H9 (cell line): Measurements from ENCODE around the gene SLC17A9. TPM values are rescaled to one million over a fixed set of nuclear protein-coding genes. Genes with fewer than 3 reads are reported as not detected.

ENCODE experiments used
- DNase-seq: peaks from one replicate; pipeline ENCODE4 v3.0.0-alpha.2; 2017
- H2AFZ ChIP-seq: one replicate; pipeline ENCODE4 v1.6.1; 2013; ENCODE audit warnings: mild to moderate bottlenecking, low read length, control low read depth, moderate library complexity
- H2AK5ac ChIP-seq: 2 replicates; pipeline ENCODE4 v1.6.1; 2013; ENCODE audit warnings: low read length, control low read depth, mixed read lengths; ENCODE audit not compliant: insufficient read length
- H2BK120ac ChIP-seq: one replicate; pipeline ENCODE4 v1.6.1; 2013; ENCODE audit warnings: low read depth, mild to moderate bottlenecking, low read length, control low read depth, inconsistent platforms; ENCODE audit not compliant: poor library complexity, severe bottlenecking
- H2BK12ac ChIP-seq: 2 replicates; pipeline ENCODE4 v1.6.1; 2013; ENCODE audit warnings: low read length, control low read depth, mixed read lengths, low read depth; ENCODE audit not compliant: insufficient read length
- H2BK15ac ChIP-seq: 2 replicates; pipeline ENCODE4 v1.6.1; 2013; ENCODE audit warnings: low read depth, low read length, control low read depth
- H2BK20ac ChIP-seq: one replicate; pipeline ENCODE4 v1.6.1; 2013; ENCODE audit warnings: low read depth, mild to moderate bottlenecking, low read length, control low read depth, inconsistent platforms; ENCODE audit not compliant: poor library complexity, severe bottlenecking
- H2BK5ac ChIP-seq: 2 replicates; pipeline ENCODE4 v1.6.1; 2013; ENCODE audit warnings: low read length, control low read depth, mixed read lengths; ENCODE audit not compliant: insufficient read length
- H3K14ac ChIP-seq: 2 replicates; pipeline ENCODE4 v1.6.1; 2013; ENCODE audit warnings: low read length, control low read depth; ENCODE audit not compliant: insufficient read depth
- H3K18ac ChIP-seq: 2 replicates; pipeline ENCODE4 v1.6.1; 2013; ENCODE audit warnings: low read depth, mild to moderate bottlenecking, mixed read lengths, low read length, control low read depth; ENCODE audit not compliant: insufficient read length
- H3K23ac ChIP-seq: 2 replicates; pipeline ENCODE4 v1.6.1; 2013; ENCODE audit warnings: low read length, control low read depth, mixed read lengths, low read depth; ENCODE audit not compliant: insufficient read length
- H3K23me2 ChIP-seq: 2 replicates; pipeline ENCODE4 v1.6.1; 2013; ENCODE audit warnings: low read depth, mild to moderate bottlenecking, mixed read lengths, low read length, control low read depth; ENCODE audit not compliant: insufficient read length, poor library complexity, severe bottlenecking
- H3K27ac ChIP-seq: 2 replicates; pipeline ENCODE4 v1.5.1; 2013; ENCODE audit warnings: low read length, control low read depth, mixed read lengths, low read depth; ENCODE audit not compliant: insufficient read length
- H3K27me3 ChIP-seq: 2 replicates; pipeline ENCODE4 v1.6.1; 2013; ENCODE audit warnings: low read length, control low read depth, inconsistent platforms; ENCODE audit not compliant: insufficient read depth
- H3K4ac ChIP-seq: 2 replicates; pipeline ENCODE4 v1.6.1; 2013; ENCODE audit warnings: low read depth, mild to moderate bottlenecking, control low read depth, inconsistent platforms, low read length, moderate library complexity
- H3K4me1 ChIP-seq: 2 replicates; pipeline ENCODE4 v1.6.1; 2013; ENCODE audit warnings: low read length, control low read depth, inconsistent platforms; ENCODE audit not compliant: insufficient read depth
- H3K4me2 ChIP-seq: 2 replicates; pipeline ENCODE4 v1.6.1; 2013; ENCODE audit warnings: low read length, control low read depth, mixed read lengths; ENCODE audit not compliant: insufficient read length, insufficient read depth
- H3K56ac ChIP-seq: 2 replicates; pipeline ENCODE4 v1.6.1; 2013; ENCODE audit warnings: low read depth, mild to moderate bottlenecking, mixed read lengths, low read length, control low read depth; ENCODE audit not compliant: insufficient read length
- H3K79me1 ChIP-seq: 2 replicates; pipeline ENCODE4 v1.6.1; 2013; ENCODE audit warnings: low read depth, mild to moderate bottlenecking, moderate library complexity, low read length, control low read depth, inconsistent platforms; ENCODE audit not compliant: insufficient read depth, poor library complexity, severe bottlenecking
- H3K79me2 ChIP-seq: 2 replicates; pipeline ENCODE4 v1.6.1; 2013; ENCODE audit warnings: low read length, control low read depth, inconsistent platforms; ENCODE audit not compliant: insufficient read depth
- H3K9ac ChIP-seq: 2 replicates; pipeline ENCODE4 v1.6.1; 2013; ENCODE audit warnings: low read length, control low read depth, mixed read lengths; ENCODE audit not compliant: insufficient read length; ENCODE audit errors: extremely low read depth
- H3K9me3 ChIP-seq: one replicate; pipeline ENCODE4 v1.6.1; 2013; ENCODE audit warnings: low read depth, low read length, inconsistent platforms; ENCODE audit not compliant: control insufficient read depth
- H3T11ph ChIP-seq: one replicate; pipeline ENCODE4 v1.6.1; 2013; ENCODE audit warnings: mild to moderate bottlenecking, low read length, control low read depth, inconsistent platforms
- H4K20me1 ChIP-seq: one replicate; pipeline ENCODE4 v1.6.1; 2013; ENCODE audit not compliant: control insufficient read depth, insufficient read length, insufficient read depth
- H4K5ac ChIP-seq: 2 replicates; pipeline ENCODE4 v1.6.1; 2013; ENCODE audit warnings: low read depth, mild to moderate bottlenecking, mixed read lengths, low read length, control low read depth; ENCODE audit not compliant: insufficient read length
- H4K8ac ChIP-seq: replicated peaks from 2 replicates; pipeline ENCODE4 v1.6.1; 2013; ENCODE audit warnings: low read length, control low read depth, mixed read lengths, low read depth; ENCODE audit not compliant: insufficient read length
- H4K91ac ChIP-seq: 2 replicates; pipeline ENCODE4 v1.6.1; 2013; ENCODE audit warnings: low read depth, mild to moderate bottlenecking, moderate library complexity, mixed read lengths, low read length, control low read depth; ENCODE audit not compliant: insufficient read length
- H3K27ac Mint-ChIP-seq, 3 experiments: 2 replicates in 2 of 3; 3 replicates in 1 of 3; pipeline ENCODE4 v1.8.0; 2020 to 2021; ENCODE audit warnings: mixed read lengths in 3 of 3, mild to moderate bottlenecking in 1 of 3, moderate library complexity in 1 of 3
- H3K27me3 Mint-ChIP-seq: 2 replicates; pipeline ENCODE4 v1.8.0; 2021; ENCODE audit warnings: low read depth, mild to moderate bottlenecking, moderate library complexity, mixed read lengths
- H3K36me3 Mint-ChIP-seq, 3 experiments: 2 replicates in 2 of 3; 3 replicates in 1 of 3; pipeline ENCODE4 v1.8.0; 2020 to 2021; ENCODE audit warnings: low read depth in 3 of 3, mixed read lengths in 3 of 3; ENCODE audit not compliant: insufficient read depth in 1 of 3
- H3K4me1 Mint-ChIP-seq, 2 experiments: 2 replicates each; pipeline ENCODE4 v1.8.0; 2020; ENCODE audit warnings: mixed read lengths in 2 of 2
- H3K4me3 Mint-ChIP-seq, 2 experiments: 2 replicates in 1 of 2; 3 replicates in 1 of 2; pipeline ENCODE4 v1.8.0; 2020 to 2021; ENCODE audit warnings: mild to moderate bottlenecking in 2 of 2, mixed read lengths in 2 of 2, moderate library complexity in 1 of 2
- H3K9me3 Mint-ChIP-seq, 2 experiments: 2 replicates in 1 of 2; 3 replicates in 1 of 2; pipeline ENCODE4 v1.8.0; 2020; ENCODE audit warnings: mild to moderate bottlenecking in 2 of 2, mixed read lengths in 2 of 2, moderate library complexity in 1 of 2
- WGBS: extraction: QIAGEN DNeasy Blood & Tissue Kit; methylation state at CpG from one replicate; pipeline ENCODE4 v1.1.7; 2013; ENCODE audit warnings: missing lambda C conversion rate, low lambda C conversion rate, mixed read lengths; ENCODE audit not compliant: insufficient read length; ENCODE audit errors: extremely low coverage; 5-methylcytosine and 5-hydroxymethylcytosine counted together
- total RNA-seq: library from RNA; stranded (reverse); gene quantifications from 2 replicates; pipeline ENCODE4 v1.2.1, GENCODE V29; 2021
- TF ChIP-seq, protein P1 (sequence below): fragments of 200-600 bp; sonication (generic); conservative IDR thresholded peaks from 3 replicates; pipeline ENCODE4 v1.8.0; 2021; ENCODE audit warnings: antibody characterized with exemption, mild to moderate bottlenecking

Gene SLC17A9
- total RNA-seq, 1 experiment from 2014 or later, result 20.9 TPM

DNA sequence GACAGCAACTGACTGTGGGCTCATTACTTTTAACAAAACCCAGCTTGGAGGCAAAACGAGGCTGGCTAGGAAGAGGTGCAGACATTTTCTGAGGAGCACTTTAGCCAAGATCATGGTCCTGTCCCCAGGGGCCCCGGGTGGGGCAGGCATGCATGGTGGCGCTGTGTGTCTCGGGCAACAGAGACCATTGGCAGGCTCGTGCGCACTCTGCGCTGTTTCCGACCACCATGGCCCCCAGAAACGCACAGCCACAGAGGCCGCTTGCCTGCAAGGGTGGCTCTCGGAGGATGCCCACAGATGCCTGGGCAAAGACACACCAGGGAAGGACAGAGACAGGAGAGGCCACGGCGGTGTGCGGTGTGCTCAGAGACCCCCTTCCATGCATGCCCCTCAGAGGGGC is 47.5 kb downstream of the SLC17A9 start:
- H2BK5ac ChIP-seq, result no peak overlapping the region
- H3K4me1 ChIP-seq, result peaks cover 2% of the 10 kb centered on the region; the same call in 1 of the 2 replicates
- TF ChIP-seq, protein P1, sequence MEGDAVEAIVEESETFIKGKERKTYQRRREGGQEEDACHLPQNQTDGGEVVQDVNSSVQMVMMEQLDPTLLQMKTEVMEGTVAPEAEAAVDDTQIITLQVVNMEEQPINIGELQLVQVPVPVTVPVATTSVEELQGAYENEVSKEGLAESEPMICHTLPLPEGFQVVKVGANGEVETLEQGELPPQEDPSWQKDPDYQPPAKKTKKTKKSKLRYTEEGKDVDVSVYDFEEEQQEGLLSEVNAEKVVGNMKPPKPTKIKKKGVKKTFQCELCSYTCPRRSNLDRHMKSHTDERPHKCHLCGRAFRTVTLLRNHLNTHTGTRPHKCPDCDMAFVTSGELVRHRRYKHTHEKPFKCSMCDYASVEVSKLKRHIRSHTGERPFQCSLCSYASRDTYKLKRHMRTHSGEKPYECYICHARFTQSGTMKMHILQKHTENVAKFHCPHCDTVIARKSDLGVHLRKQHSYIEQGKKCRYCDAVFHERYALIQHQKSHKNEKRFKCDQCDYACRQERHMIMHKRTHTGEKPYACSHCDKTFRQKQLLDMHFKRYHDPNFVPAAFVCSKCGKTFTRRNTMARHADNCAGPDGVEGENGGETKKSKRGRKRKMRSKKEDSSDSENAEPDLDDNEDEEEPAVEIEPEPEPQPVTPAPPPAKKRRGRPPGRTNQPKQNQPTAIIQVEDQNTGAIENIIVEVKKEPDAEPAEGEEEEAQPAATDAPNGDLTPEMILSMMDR, result no peak
- no peak overlapping the region for H3K23ac ChIP-seq
- no peak overlapping the region for H3K4ac ChIP-seq
- H3K56ac ChIP-seq, result no peak overlapping the region
- no peak overlapping the region for H2AFZ ChIP-seq
- H3K36me3 Mint-ChIP-seq, result no peaks in the 10 kb centered on the region
- H3K79me2 ChIP-seq, result no peaks in the 10 kb centered on the region
- H3K27ac ChIP-seq, result no peak overlapping the region
- peaks cover 92% of the 10 kb centered on the region for H3K27me3 Mint-ChIP-seq
- H3K4me1 Mint-ChIP-seq, result peaks cover 36 to 62% of the 10 kb centered on the region in 2 experiments
- H3K4me3 Mint-ChIP-seq, result no peak overlapping the region
- no peak overlapping the region for H3K14ac ChIP-seq
- H3K4me2 ChIP-seq, result no peak overlapping the region
- no peak overlapping the region for H2AK5ac ChIP-seq
- H3K9ac ChIP-seq, result no peak overlapping the region
- H3T11ph ChIP-seq, result no peak overlapping the region
- H3K27ac Mint-ChIP-seq, result no peak overlapping the region
- H4K5ac ChIP-seq, result no peak overlapping the region
- H3K9me3 Mint-ChIP-seq, result peaks cover 0 to 9% of the 10 kb centered on the region in 2 experiments; a peak in 2 of 5 replicates
- DNase-seq, result no peak
- peaks cover 23% of the 10 kb centered on the region for H3K27me3 ChIP-seq
- H3K23me2 ChIP-seq, result no peaks in the 10 kb centered on the region
- no peak overlapping the region for H2BK12ac ChIP-seq
- no peak overlapping the region for H3K18ac ChIP-seq
- no CpG with 5 or more reads among the region's 14 CpGs for WGBS
- H4K8ac ChIP-seq, result no peak overlapping the region
- H2BK20ac ChIP-seq, result no peak overlapping the region
- peaks cover 2% of the 10 kb centered on the region for H4K20me1 ChIP-seq
- no peak overlapping the region for H4K91ac ChIP-seq
- no peak overlapping the region for H2BK15ac ChIP-seq
- H3K9me3 ChIP-seq, result no peaks in the 10 kb centered on the region
- H3K79me1 ChIP-seq, result no peaks in the 10 kb centered on the region
- no peak overlapping the region for H2BK120ac ChIP-seq
